OCI-LY1 (cell line): ENCODE results near the gene CCNE1.

Experiments used
- EZH2 ChIP-seq: fragments of 200-600 bp; sonication (generic), shearing (Covaris generic); IDR thresholded peaks from 2 replicates; pipeline ENCODE4 v1.8.0; 2017; ENCODE audit warnings: borderline replicate concordance, mixed run types, mild to moderate bottlenecking, antibody characterized with exemption, low read length, moderate library complexity, mixed read lengths
- TF ChIP-seq, protein P1 (sequence below): fragments of 200-600 bp; sonication (generic), shearing (Covaris generic); IDR thresholded peaks from 2 replicates; pipeline ENCODE4 v1.5.1; 2017; ENCODE audit warnings: mild to moderate bottlenecking, antibody characterized with exemption, low read length, moderate library complexity, mixed read lengths

GRCh38 chr19:29795461-29796172 lies 16.2 kb upstream of the CCNE1 start:
- TF ChIP-seq, protein P1, sequence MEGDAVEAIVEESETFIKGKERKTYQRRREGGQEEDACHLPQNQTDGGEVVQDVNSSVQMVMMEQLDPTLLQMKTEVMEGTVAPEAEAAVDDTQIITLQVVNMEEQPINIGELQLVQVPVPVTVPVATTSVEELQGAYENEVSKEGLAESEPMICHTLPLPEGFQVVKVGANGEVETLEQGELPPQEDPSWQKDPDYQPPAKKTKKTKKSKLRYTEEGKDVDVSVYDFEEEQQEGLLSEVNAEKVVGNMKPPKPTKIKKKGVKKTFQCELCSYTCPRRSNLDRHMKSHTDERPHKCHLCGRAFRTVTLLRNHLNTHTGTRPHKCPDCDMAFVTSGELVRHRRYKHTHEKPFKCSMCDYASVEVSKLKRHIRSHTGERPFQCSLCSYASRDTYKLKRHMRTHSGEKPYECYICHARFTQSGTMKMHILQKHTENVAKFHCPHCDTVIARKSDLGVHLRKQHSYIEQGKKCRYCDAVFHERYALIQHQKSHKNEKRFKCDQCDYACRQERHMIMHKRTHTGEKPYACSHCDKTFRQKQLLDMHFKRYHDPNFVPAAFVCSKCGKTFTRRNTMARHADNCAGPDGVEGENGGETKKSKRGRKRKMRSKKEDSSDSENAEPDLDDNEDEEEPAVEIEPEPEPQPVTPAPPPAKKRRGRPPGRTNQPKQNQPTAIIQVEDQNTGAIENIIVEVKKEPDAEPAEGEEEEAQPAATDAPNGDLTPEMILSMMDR = no peak
- no peak for TF ChIP-seq EZH2
